ENCODE data around the gene HSPA12B. TPM values are rescaled to one million over a fixed set of nuclear protein-coding genes. Genes with fewer than 3 reads are reported as not detected.

Gene HSPA12B
- total and polyA plus RNA-seq, 2 of the 13 experiments (the other 11 are each of a cell fraction or from before 2014, with no cell fraction given) = 0.01 TPM; not detected in 1

DNA sequence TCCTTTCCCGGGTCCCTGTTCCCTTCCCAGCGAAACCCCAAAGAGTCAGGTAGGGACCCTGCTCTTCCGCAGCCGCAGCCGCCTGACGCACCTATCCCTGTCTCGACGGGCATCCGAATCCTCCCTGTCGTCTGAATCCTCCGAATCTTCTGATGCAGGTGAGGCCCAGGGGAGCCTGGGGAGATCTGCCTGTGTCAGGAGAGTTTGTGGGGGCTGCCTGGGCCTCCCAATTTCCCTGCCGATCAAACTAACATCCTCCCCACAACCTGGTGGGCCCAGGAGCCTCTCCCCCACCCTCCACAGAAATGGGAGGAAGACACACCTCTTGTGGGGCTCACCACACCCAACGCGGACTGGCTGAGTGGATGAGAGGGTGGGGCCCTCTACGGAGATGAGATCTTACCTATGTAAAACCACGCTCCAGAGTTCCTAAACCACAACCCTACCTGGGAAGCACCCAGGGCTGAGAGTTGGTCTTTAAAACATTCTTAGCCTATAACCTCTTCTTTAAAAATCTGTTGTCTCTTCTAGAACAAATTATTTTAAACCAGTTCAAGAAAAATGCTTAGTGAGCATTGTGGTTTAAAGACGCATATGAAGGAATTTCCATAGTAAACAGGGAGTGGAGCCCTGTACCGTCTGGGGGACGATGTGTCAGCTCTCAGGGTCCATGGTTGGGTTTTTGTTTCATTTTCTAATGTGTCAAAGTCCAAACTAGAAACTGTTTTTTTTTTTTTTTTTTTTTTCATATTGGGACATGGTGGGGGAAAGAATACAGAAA is 65.3 kb downstream of the HSPA12B start (continued):
- TF ChIP-seq PTBP1 (IDR thresholded peaks at IDR 0.05; ENCODE audit: low read depth, low read length, poor library complexity, severe bottlenecking) = peak; percentile 74
- TF ChIP-seq ZNF280B (CRISPR knock-in tag; IDR thresholded peaks at IDR 0.05; ENCODE audit: borderline replicate concordance) = peak; percentile 84; the same call in 1 of the 2 replicates
- no peak for TF ChIP-seq TCF7 (IDR thresholded peaks at IDR 0.05; ENCODE audit: low read depth)
- TF ChIP-seq ERF (CRISPR knock-in tag; IDR thresholded peaks at IDR 0.05) = no peak
- no peak for TF ChIP-seq AHR (CRISPR knock-in tag; IDR thresholded peaks at IDR 0.05)
- TF ChIP-seq GABPB1 (CRISPR knock-in tag; IDR thresholded peaks at IDR 0.05) = no peak
- TF ChIP-seq ZNF138 (CRISPR knock-in tag; IDR thresholded peaks at IDR 0.05; ENCODE audit: low read depth) = no peak
- no peak for TF ChIP-seq PREB (CRISPR knock-in tag; IDR thresholded peaks at IDR 0.05)
- no peak for TF ChIP-seq ZNF260 (CRISPR knock-in tag; IDR thresholded peaks at IDR 0.05; ENCODE audit: borderline replicate concordance, low read depth)
- no peak for TF ChIP-seq ZNF775 (CRISPR knock-in tag; IDR thresholded peaks at IDR 0.05; ENCODE audit: borderline replicate concordance)
- TF ChIP-seq RFX5 (IDR thresholded peaks at IDR 0.05; ENCODE audit: low read depth, low read length) = no peak
- no peak for TF ChIP-seq TRIM24 (CRISPR knock-in tag; IDR thresholded peaks at IDR 0.05)
- 0 out of 2 replicates have a peak, but pooled peaks have one; percentile 29 for TF ChIP-seq ZNF414 (CRISPR knock-in tag; IDR thresholded peaks at IDR 0.05)
- TF ChIP-seq FOSL2 (CRISPR knock-in tag; IDR thresholded peaks at IDR 0.05) = peak; percentile 47; the same call in 1 of the 2 replicates
- no peak for TF ChIP-seq AKAP8 (CRISPR knock-in tag; IDR thresholded peaks at IDR 0.05)
- no peak for TF ChIP-seq ZBTB2 (CRISPR knock-in tag; IDR thresholded peaks at IDR 0.05; ENCODE audit: low read depth)
- no peak for TF ChIP-seq IKZF4 (CRISPR knock-in tag; IDR thresholded peaks at IDR 0.05; ENCODE audit: borderline replicate concordance, low read depth, not compliant biosample characterization)
- no peak for TF ChIP-seq KDM5B (CRISPR knock-in tag; IDR thresholded peaks at IDR 0.05; ENCODE audit: borderline replicate concordance)
- TF ChIP-seq MEIS1 (CRISPR knock-in tag; IDR thresholded peaks at IDR 0.05; ENCODE audit: borderline replicate concordance) = no peak
- no peak for TF ChIP-seq KDM5A (IDR thresholded peaks at IDR 0.05; ENCODE audit: borderline replicate concordance, low read length)
- no peak for TF ChIP-seq MTERF4 (CRISPR knock-in tag; IDR thresholded peaks at IDR 0.05)
- TF ChIP-seq, protein P1, sequence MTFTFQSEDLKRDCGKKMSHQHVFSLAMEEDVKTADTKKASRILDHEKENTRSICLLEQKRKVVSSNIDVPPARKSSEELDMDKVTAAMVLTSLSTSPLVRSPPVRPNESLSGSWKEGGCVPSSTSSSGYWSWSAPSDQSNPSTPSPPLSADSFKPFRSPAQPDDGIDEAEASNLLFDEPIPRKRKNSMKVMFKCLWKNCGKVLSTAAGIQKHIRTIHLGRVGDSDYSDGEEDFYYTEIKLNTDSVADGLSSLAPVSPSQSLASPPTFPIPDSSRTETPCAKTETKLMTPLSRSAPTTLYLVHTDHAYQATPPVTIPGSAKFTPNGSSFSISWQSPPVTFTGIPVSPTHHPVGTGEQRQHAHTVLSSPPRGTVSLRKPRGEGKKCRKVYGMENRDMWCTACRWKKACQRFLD (CRISPR knock-in tag; IDR thresholded peaks at IDR 0.05; ENCODE audit: borderline replicate concordance) = no peak

Measured in HepG2 (cell line).